HEK293 (cell line): ENCODE results near the gene COG8.

Source experiments
- IKZF3 ChIP-seq: fragments of 450-650 bp; IDR thresholded peaks from 2 replicates; pipeline ENCODE4 v1.5.0; 2018; ENCODE audit warnings: missing biosample characterization, mild to moderate bottlenecking, missing genetic modification characterization, moderate library complexity
- SP3 ChIP-seq: fragments of 450-650 bp; formaldehyde crosslinking; IDR thresholded peaks from 2 replicates; pipeline ENCODE4 v1.5.1; 2016; ENCODE audit warnings: missing biosample characterization, missing genetic modification characterization
- SP7 ChIP-seq: fragments of 450-650 bp; formaldehyde crosslinking; IDR thresholded peaks from 2 replicates; pipeline ENCODE4 v1.5.1; 2016; ENCODE audit warnings: missing biosample characterization, missing genetic modification characterization
- ZBTB48 ChIP-seq: fragments of 450-650 bp; formaldehyde crosslinking; IDR thresholded peaks from 2 replicates; pipeline ENCODE4 v1.5.1; 2016; ENCODE audit warnings: missing biosample characterization, missing genetic modification characterization
- ZBTB8A ChIP-seq: fragments of 450-650 bp; formaldehyde crosslinking; IDR thresholded peaks from 2 replicates; pipeline ENCODE4 v1.5.1; 2016; ENCODE audit warnings: missing biosample characterization, missing genetic modification characterization
- ZIC2 ChIP-seq: fragments of 450-650 bp; formaldehyde crosslinking; IDR thresholded peaks from 2 replicates; pipeline ENCODE4 v1.5.1; 2016; ENCODE audit warnings: missing biosample characterization, missing genetic modification characterization
- ZNF335 ChIP-seq: fragments of 450-650 bp; formaldehyde crosslinking; conservative IDR thresholded peaks from 2 replicates; pipeline ENCODE4 v1.5.1; 2016; ENCODE audit warnings: missing biosample characterization, missing genetic modification characterization
- ZNF549 ChIP-seq: fragments of 450-650 bp; IDR thresholded peaks from 2 replicates; pipeline ENCODE4 v1.5.1; 2018; ENCODE audit warnings: missing biosample characterization, missing genetic modification characterization, mild to moderate bottlenecking, inconsistent platforms, moderate library complexity
- ZNF561 ChIP-seq: fragments of 450-650 bp; IDR thresholded peaks from 2 replicates; pipeline ENCODE4 v1.5.1; 2018; ENCODE audit warnings: missing biosample characterization, missing genetic modification characterization, borderline replicate concordance
- ZNF629 ChIP-seq: fragments of 450-650 bp; formaldehyde crosslinking; IDR thresholded peaks from 2 replicates; pipeline ENCODE4 v1.5.1; 2017; ENCODE audit warnings: missing biosample characterization, missing genetic modification characterization
- ZNF654 ChIP-seq: fragments of 450-650 bp; formaldehyde crosslinking; IDR thresholded peaks from 2 replicates; pipeline ENCODE4 v1.5.1; 2016; ENCODE audit warnings: low read depth, missing biosample characterization, missing genetic modification characterization
- ZXDB ChIP-seq: fragments of 450-650 bp; formaldehyde crosslinking; IDR thresholded peaks from 2 replicates; pipeline ENCODE4 v1.5.1; 2016; ENCODE audit warnings: missing biosample characterization, missing genetic modification characterization
- TF ChIP-seq, protein P1 (sequence below): sonication (generic); formaldehyde crosslinking; IDR thresholded peaks from 2 replicates; pipeline ENCODE4 v1.8.1; 2022; ENCODE audit warnings: mild to moderate bottlenecking, moderate library complexity, missing genetic modification reagents
- TF ChIP-seq, protein P2 (sequence below): fragments of 450-650 bp; formaldehyde crosslinking; IDR thresholded peaks from 2 replicates; pipeline ENCODE4 v1.5.1; 2016; ENCODE audit warnings: missing biosample characterization, missing genetic modification characterization
- TF ChIP-seq, protein P3 (sequence below): fragments of 450-650 bp; formaldehyde crosslinking; IDR thresholded peaks from 2 replicates; pipeline ENCODE4 v1.5.1; 2016; ENCODE audit warnings: missing biosample characterization, missing genetic modification characterization
- TF ChIP-seq, protein P4 (sequence below): fragments of 450-650 bp; formaldehyde crosslinking; IDR thresholded peaks from 2 replicates; pipeline ENCODE4 v1.5.1; 2016; ENCODE audit warnings: missing biosample characterization, missing genetic modification characterization
- TF ChIP-seq, protein P5 (sequence below): fragments of 450-650 bp; formaldehyde crosslinking; optimal IDR thresholded peaks from 2 replicates; pipeline ENCODE3; 2016; ENCODE audit warnings: missing biosample characterization, mild to moderate bottlenecking, missing genetic modification characterization
- TF ChIP-seq, protein P6 (sequence below): fragments of 450-650 bp; formaldehyde crosslinking; IDR thresholded peaks from 2 replicates; pipeline ENCODE4 v1.5.1; 2016; ENCODE audit warnings: missing biosample characterization, missing genetic modification characterization
- TF ChIP-seq, protein P7 (sequence below): fragments of 450-650 bp; formaldehyde crosslinking; conservative IDR thresholded peaks from 2 replicates; pipeline ENCODE4 v1.5.1; 2016; ENCODE audit warnings: low read depth, missing biosample characterization, missing genetic modification characterization
- TF ChIP-seq, protein P8 (sequence below): fragments of 450-650 bp; formaldehyde crosslinking; IDR thresholded peaks from 2 replicates; pipeline ENCODE4 v1.5.1; 2016; ENCODE audit warnings: missing biosample characterization, missing genetic modification characterization

The COG8 gene

DNA sequence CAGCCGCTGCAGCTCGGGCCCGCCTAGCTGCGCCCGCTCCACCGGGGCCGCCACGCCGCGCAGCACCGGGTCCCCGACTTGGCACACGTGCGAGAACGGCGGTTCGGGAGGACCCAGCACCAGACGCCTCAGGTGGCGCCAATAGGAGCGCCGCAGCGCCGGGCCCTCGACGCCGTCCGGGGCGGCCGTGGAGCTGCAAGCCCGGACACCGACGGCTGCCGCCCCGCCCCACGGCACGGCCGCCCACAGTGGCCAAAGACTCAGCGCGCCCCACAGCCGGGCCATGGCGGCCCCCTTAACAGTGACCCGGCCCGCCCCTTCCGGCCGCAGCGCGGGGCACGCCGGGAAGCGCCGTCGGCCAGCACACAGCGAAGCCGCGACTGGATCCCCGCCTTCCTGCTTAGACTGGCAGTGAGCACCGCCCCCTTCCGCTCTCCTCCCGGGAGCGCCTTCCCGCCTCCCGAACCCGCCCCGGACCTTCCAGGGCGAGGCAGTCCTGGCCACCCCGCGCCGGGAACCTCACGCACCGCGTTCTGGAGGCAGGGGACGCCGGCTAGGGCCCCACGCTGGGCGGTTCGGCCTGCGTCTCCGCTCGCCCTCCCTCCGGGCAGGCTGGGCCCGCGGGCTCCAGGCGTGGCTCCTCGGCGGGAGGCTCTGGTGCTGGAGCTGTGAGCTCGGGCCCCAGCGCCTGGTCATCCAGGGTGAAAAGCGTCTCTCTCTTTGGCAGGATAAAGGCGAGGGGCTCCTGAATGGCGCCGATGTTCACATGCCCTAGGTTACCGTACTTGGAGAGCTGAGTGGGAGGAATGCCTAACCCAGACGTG lies 8.9 kb downstream of the COG8 start, which contains the start of gene PDF (continued):
- TF ChIP-seq, protein P1, sequence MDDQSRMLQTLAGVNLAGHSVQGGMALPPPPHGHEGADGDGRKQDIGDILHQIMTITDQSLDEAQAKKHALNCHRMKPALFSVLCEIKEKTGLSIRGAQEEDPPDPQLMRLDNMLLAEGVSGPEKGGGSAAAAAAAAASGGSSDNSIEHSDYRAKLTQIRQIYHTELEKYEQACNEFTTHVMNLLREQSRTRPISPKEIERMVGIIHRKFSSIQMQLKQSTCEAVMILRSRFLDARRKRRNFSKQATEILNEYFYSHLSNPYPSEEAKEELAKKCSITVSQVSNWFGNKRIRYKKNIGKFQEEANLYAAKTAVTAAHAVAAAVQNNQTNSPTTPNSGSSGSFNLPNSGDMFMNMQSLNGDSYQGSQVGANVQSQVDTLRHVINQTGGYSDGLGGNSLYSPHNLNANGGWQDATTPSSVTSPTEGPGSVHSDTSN (CRISPR knock-in tag): peak; percentile 60; the same call in 1 of the 2 replicates
- TF ChIP-seq ZNF629 (tag by site-specific recombination) (0 out of 2 replicates have a peak, but pooled peaks have one; percentile 13), ZNF654 (no peak), ZNF335 (tag by site-specific recombination) (peak; percentile 64), ZBTB48 (tag by site-specific recombination) (0 out of 2 replicates have a peak, but pooled peaks have one; percentile 22), ZXDB (peak; percentile 78), IKZF3 (tag by site-specific recombination) (peak; percentile 99), SP3 (tag by site-specific recombination) (peak; percentile 92), ZNF561 (tag by site-specific recombination) (no peak; the same call in 1 of the 2 replicates), ZNF549 (tag by site-specific recombination) (0 out of 2 replicates have a peak, but pooled peaks have one; percentile 39), SP7 (tag by site-specific recombination) (peak; percentile 68), ZBTB8A (tag by site-specific recombination) (peak; percentile 53), ZIC2 (tag by site-specific recombination) (peak; percentile 88)
- TF ChIP-seq, protein P2, sequence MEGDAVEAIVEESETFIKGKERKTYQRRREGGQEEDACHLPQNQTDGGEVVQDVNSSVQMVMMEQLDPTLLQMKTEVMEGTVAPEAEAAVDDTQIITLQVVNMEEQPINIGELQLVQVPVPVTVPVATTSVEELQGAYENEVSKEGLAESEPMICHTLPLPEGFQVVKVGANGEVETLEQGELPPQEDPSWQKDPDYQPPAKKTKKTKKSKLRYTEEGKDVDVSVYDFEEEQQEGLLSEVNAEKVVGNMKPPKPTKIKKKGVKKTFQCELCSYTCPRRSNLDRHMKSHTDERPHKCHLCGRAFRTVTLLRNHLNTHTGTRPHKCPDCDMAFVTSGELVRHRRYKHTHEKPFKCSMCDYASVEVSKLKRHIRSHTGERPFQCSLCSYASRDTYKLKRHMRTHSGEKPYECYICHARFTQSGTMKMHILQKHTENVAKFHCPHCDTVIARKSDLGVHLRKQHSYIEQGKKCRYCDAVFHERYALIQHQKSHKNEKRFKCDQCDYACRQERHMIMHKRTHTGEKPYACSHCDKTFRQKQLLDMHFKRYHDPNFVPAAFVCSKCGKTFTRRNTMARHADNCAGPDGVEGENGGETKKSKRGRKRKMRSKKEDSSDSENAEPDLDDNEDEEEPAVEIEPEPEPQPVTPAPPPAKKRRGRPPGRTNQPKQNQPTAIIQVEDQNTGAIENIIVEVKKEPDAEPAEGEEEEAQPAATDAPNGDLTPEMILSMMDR (tag by site-specific recombination): peak; percentile 82
- TF ChIP-seq, protein P3, sequence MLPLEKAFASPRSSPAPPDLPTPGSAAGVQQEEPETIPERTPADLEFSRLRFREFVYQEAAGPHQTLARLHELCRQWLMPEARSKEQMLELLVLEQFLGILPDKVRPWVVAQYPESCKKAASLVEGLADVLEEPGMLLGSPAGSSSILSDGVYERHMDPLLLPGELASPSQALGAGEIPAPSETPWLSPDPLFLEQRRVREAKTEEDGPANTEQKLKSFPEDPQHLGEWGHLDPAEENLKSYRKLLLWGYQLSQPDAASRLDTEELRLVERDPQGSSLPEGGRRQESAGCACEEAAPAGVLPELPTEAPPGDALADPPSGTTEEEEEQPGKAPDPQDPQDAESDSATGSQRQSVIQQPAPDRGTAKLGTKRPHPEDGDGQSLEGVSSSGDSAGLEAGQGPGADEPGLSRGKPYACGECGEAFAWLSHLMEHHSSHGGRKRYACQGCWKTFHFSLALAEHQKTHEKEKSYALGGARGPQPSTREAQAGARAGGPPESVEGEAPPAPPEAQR (tag by site-specific recombination): no peak
- TF ChIP-seq, protein P4, sequence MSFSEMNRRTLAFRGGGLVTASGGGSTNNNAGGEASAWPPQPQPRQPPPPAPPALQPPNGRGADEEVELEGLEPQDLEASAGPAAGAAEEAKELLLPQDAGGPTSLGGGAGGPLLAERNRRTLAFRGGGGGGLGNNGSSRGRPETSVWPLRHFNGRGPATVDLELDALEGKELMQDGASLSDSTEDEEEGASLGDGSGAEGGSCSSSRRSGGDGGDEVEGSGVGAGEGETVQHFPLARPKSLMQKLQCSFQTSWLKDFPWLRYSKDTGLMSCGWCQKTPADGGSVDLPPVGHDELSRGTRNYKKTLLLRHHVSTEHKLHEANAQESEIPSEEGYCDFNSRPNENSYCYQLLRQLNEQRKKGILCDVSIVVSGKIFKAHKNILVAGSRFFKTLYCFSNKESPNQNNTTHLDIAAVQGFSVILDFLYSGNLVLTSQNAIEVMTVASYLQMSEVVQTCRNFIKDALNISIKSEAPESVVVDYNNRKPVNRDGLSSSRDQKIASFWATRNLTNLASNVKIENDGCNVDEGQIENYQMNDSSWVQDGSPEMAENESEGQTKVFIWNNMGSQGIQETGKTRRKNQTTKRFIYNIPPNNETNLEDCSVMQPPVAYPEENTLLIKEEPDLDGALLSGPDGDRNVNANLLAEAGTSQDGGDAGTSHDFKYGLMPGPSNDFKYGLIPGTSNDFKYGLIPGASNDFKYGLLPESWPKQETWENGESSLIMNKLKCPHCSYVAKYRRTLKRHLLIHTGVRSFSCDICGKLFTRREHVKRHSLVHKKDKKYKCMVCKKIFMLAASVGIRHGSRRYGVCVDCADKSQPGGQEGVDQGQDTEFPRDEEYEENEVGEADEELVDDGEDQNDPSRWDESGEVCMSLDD (tag by site-specific recombination): no peak
- TF ChIP-seq, protein P5, sequence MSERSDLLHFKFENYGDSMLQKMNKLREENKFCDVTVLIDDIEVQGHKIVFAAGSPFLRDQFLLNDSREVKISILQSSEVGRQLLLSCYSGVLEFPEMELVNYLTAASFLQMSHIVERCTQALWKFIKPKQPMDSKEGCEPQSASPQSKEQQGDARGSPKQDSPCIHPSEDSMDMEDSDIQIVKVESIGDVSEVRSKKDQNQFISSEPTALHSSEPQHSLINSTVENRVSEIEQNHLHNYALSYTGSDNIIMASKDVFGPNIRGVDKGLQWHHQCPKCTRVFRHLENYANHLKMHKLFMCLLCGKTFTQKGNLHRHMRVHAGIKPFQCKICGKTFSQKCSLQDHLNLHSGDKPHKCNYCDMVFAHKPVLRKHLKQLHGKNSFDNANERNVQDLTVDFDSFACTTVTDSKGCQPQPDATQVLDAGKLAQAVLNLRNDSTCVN (tag by site-specific recombination): peak; percentile 61
- TF ChIP-seq, protein P6, sequence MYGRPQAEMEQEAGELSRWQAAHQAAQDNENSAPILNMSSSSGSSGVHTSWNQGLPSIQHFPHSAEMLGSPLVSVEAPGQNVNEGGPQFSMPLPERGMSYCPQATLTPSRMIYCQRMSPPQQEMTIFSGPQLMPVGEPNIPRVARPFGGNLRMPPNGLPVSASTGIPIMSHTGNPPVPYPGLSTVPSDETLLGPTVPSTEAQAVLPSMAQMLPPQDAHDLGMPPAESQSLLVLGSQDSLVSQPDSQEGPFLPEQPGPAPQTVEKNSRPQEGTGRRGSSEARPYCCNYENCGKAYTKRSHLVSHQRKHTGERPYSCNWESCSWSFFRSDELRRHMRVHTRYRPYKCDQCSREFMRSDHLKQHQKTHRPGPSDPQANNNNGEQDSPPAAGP (tag by site-specific recombination): peak; percentile 48; the same call in 1 of the 2 replicates
- TF ChIP-seq, protein P7, sequence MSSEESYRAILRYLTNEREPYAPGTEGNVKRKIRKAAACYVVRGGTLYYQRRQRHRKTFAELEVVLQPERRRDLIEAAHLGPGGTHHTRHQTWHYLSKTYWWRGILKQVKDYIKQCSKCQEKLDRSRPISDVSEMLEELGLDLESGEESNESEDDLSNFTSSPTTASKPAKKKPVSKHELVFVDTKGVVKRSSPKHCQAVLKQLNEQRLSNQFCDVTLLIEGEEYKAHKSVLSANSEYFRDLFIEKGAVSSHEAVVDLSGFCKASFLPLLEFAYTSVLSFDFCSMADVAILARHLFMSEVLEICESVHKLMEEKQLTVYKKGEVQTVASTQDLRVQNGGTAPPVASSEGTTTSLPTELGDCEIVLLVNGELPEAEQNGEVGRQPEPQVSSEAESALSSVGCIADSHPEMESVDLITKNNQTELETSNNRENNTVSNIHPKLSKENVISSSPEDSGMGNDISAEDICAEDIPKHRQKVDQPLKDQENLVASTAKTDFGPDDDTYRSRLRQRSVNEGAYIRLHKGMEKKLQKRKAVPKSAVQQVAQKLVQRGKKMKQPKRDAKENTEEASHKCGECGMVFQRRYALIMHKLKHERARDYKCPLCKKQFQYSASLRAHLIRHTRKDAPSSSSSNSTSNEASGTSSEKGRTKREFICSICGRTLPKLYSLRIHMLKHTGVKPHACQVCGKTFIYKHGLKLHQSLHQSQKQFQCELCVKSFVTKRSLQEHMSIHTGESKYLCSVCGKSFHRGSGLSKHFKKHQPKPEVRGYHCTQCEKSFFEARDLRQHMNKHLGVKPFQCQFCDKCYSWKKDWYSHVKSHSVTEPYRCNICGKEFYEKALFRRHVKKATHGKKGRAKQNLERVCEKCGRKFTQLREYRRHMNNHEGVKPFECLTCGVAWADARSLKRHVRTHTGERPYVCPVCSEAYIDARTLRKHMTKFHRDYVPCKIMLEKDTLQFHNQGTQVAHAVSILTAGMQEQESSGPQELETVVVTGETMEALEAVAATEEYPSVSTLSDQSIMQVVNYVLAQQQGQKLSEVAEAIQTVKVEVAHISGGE (tag by site-specific recombination): peak; percentile 85
- TF ChIP-seq, protein P8, sequence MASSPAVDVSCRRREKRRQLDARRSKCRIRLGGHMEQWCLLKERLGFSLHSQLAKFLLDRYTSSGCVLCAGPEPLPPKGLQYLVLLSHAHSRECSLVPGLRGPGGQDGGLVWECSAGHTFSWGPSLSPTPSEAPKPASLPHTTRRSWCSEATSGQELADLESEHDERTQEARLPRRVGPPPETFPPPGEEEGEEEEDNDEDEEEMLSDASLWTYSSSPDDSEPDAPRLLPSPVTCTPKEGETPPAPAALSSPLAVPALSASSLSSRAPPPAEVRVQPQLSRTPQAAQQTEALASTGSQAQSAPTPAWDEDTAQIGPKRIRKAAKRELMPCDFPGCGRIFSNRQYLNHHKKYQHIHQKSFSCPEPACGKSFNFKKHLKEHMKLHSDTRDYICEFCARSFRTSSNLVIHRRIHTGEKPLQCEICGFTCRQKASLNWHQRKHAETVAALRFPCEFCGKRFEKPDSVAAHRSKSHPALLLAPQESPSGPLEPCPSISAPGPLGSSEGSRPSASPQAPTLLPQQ (tag by site-specific recombination): peak; percentile 82
